Tongue (tissue), 2 donors: ENCODE results near the gene ZBTB20. TPM values are rescaled to one million over a fixed set of nuclear protein-coding genes. Genes with fewer than 3 reads are reported as not detected.
A peak's percentile ranks its signal among the peaks of the same experiment; 100 is the strongest.

Experiments used
- DNase-seq: peaks from one replicate; pipeline ENCODE4 v3.0.0-alpha.2; 2015
- total RNA-seq: library from RNA; depleted of rRNA; stranded (reverse); fragments of >200 nt; gene quantifications from one replicate; pipeline ENCODE4 v1.2.3, GENCODE V29; 2014

The ZBTB20 gene
- total RNA-seq, 1 donor from 2014 or later = 79.5 TPM

GRCh38 chr3:114671741-114672510 lies 475.2 kb downstream of the ZBTB20 start:
- DNase-seq = no peak

- no peak for DNase-seq
Measured at GRCh38 chr3:114669614-114670013, 477.5 kb downstream of the ZBTB20 start.

DNA sequence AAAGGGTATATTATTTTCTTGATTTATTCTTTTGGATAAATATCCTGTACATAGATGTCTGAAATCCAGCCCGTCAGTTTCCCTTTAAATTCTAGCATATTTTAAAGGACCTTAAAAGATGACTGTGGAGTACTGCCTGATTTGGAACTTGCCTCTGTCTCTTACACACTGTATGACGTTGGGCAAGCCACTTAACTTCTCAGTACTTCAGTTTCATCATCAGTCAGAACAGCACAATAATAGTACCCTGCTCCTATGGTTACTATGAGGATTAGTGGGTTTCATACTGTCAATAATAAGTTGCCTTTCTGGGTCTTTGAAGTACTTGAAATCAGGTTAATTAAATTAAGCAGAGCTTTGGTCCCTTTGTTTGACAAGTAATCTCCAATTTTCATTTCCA lies 479.0 kb downstream of the ZBTB20 start:
- DNase-seq = no peak

GRCh38 chr3:114666623-114667022 lies 480.5 kb downstream of the ZBTB20 start:
- DNase-seq = no peak

DNA sequence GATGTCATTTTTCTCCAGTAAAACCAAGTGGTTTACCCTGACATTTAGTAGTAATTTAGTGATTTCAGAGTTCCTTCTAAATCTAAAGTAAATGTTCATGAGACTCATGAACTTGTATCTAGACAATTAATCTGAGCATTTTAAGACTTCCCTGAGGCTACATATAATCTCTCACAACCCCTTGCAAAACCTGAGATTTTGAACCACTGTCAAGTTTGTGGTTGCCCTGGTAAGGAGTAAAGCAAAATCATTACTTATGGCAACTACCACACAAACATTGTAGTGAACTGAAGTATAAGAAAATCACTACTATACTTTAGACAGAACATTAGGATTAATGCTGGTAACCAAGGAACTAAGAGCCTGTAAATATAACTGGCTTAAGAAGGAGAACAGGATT lies 483.1 kb downstream of the ZBTB20 start:
- no peak for DNase-seq

DNA sequence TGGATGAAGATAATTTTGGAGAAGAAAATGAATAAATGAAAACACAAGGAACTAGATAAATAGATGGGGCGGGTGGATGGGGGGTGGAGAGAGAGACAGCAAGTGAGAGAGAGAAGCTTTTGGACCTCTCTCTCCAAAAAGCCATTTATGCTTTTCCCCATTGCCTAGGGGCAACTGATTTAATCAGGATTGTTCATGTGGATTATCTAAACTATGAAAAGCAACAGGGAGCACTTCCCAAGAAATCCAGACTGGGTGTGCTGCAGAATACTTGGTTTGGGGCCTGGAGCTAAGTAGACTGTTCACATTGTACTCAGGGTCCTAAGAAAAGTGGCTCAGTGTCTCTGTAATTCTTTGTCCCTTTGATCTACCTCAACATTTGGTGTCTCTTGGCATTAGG lies 486.3 kb downstream of the ZBTB20 start:
- no peak for DNase-seq

DNA sequence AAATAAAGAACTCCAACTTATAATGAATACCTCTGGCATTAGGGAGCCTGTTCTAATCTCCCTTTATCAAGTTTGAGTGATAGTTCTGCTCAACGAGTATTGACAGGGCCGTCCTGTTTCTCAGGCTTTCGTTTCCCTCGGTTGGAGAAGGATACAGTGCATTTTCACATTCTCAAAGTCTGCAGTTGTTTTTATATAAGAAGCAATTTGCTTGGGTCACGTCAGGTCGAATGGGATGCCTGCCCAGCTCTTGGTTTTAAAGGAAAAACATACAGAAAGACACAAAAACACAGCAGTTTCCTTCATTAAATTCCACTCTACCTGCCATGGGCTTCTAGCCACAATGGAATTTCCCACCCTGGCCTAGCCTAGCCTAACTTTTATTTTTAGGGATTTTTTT lies 487.0 kb downstream of the ZBTB20 start:
- DNase-seq = peak; percentile 76

GRCh38 chr3:114659109-114660061 lies 487.7 kb downstream of the ZBTB20 start:
- DNase-seq = no peak

DNA sequence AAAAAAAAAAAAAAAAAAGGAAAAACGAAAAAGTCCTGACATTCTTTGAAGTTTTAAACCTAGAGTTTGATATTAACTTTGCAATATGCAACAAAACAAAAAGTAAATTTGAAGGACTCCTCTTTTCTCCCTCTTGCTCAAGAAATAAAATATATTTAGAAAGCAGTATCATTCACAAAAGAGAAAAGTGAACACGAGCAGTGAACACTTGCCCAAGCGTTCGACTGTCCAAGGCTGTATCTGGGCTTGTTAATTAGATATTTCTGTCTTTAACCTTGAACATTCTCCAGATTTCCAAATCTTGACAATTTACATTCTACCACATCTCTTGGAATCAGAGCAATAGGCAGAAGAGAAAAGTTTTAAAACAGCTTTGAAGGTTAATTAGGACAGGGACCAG lies 495.5 kb downstream of the ZBTB20 start:
- no peak for DNase-seq

DNA sequence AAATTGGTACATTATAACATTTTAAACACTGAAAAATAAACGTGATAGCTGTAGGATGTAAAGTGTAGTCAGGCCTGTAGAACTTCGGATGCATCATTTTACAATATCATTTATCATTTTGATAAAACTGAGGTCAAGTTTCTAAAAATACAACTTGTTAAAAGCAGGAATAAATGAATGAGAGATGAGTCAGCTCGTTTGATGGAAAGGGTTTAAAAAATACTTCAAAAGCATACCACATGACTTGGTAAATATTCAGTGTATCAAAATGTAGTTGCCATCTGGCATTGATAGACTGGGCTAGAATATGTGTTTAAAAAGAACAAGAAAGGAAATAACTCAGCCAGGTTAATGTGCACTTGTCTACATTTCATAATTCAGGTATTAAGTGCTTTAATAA lies 496.3 kb downstream of the ZBTB20 start:
- no peak for DNase-seq

DNA sequence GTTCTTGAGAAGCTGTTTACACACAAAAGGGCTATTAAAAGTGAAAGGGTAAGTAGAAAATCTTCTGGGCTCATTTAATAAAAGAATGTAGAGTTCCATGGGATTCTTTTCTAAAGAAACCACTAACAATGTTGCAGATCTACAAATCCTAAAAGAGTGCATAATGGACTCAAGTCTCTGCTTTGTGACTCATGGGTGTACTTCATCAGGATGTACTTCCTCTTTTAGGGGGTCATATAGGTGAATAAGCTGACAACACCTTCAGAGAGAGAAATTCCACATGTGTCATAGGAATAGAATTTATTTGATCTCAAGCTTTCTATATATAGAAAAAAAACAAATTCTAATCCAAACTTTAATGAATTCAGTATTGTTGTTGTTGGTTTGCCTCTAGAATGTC lies 497.8 kb downstream of the ZBTB20 start:
- DNase-seq = no peak

DNA sequence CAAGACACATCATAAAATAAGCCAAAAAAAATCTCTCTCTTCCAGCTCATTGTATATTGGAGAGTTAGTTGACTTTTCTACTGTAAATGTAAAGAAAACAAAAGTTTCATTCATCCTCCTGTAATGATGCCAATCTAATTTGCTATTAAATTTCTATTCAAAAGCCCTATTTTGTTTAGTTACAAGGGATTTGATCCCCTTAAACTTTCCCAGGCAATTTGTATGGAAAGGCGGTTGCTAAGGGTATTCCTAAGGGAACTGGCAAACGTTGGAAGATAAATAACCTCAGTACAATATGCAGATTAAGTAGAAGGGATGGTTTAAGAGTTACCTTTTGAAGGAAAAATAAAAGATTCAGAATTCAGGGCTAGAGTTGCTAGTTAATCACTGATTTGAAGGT lies 500.6 kb downstream of the ZBTB20 start:
- no peak for DNase-seq

DNA sequence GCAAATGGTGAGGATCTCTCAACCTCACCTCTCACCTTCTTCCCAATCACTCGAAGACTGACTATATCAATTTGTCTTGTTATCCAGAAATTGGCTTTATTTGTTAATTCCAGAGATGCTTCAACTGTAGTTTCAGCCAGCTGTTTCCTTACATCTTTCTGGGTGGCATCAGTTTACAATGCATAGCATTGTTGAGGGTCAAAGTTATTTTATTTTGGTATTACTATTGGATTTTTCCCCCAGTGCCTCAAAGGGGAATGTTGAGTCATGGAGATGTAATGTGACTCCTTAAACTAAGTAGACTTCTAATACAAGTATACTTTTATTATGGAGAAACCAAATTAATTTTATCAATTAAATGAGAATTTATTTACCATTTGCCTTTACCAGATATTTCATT lies 501.7 kb downstream of the ZBTB20 start:
- DNase-seq = no peak

DNA sequence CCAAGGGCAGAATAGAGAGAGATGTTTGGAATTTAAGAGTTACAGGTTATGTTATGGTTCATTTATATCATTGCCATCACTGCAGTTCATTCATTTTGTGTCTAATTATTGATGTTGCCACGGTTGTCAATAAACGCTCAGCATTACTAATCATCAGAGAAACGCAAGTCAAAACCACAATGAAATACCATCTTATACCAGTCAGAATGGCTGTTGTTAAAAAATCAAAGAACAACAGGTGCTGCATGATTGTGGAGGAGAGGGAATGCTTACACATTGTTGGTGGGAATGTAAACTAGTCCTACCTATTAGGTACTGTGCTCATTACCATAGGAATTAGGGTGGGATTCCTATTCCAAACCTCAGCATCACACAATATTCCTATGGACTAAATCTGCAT lies 502.7 kb downstream of the ZBTB20 start:
- no peak for DNase-seq

GRCh38 chr3:114642951-114643741 lies 503.9 kb downstream of the ZBTB20 start:
- no peak for DNase-seq

GRCh38 chr3:114640126-114640525 lies 507.0 kb downstream of the ZBTB20 start:
- no peak for DNase-seq

- DNase-seq = no peak
Measured at GRCh38 chr3:114639171-114639570, 507.9 kb downstream of the ZBTB20 start.

DNA sequence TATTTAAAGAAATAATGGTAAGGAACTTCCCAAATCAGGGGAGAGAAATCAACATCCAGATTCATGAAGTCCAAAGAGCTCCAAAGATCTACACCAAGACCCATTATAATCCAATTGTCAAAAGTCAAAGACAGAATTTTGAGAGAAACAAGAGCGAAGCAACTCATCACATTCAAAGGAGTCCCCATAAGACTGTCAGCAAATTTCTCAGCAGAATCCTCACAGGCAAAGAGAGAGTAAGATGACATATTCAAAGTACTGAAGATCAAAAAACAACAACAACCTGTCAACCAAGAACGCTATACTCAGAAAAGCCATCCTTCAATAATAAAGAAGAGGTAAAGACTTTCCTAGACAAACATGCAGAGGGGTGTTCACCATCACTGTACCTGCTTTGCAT lies 511.2 kb downstream of the ZBTB20 start:
- DNase-seq = no peak

GRCh38 chr3:114634635-114635034 lies 512.5 kb downstream of the ZBTB20 start:
- DNase-seq = no peak

DNA sequence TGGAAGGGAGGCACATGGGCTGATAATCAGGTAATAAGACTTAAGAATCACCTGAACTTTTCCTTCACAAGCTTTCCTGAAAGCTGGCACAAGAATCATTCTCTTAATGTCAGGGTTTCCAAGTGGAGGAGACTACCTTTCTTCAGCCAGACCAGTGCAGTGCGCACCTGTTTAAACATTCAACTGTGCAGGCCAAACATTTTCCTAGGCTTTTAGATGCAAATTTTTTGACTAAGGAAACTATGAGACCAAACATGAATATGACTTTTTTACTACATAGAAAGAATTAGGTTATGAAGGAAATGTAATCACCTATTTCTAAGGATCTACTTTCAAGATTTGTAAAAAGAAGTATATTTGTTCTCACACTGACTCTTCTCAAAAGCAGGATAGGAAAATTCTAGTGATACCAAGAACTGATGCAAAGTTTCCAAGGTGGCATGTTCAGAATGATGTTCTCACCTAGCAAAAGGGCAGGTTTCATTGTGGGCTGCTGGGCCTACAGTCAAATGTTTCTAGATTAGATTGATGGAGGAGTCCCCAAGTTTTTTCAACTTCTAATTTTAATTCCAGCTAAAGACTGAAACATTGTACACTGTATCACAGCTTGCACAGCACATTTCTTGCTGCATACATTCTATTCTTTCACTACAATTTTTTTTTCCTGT lies 514.2 kb downstream of the ZBTB20 start:
- DNase-seq = no peak

DNA sequence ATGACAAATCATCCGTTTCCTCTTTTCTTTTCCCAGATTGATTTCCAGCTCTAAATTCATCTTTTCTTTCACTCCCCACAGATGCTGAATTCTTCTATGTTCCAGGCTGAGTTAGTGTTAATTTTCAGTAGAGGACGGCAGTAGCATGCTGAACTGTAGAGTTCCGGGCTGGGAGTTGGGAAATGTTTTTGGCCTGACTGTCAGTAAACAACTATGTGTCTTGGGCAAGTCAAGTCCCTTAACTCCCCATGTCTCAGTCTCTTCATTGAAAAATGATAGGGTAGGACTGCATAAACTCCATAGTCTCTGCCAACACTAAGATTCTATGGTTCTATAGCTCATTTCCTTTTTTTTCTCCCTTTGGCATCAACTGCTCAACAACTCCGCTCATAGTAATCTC lies 519.3 kb downstream of the ZBTB20 start:
- DNase-seq = peak; percentile 27

DNA sequence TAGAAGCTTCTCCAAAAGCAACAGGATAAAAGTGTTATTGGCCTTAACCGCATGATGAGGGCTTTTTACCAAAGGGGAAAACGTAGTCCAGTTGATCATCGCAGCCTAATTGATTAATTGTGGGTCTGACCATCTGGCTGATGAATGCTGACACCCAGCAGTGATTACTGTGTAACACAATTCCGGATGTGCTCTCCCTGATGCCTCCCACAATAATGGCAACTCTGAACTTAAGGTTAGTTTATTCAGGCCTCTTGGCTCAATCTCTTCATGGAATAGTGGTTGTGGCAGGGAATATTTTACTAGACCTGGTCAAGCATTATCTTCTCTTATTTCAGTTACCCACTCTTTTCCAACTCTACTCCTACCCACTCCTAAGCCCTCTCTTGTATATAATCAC lies 520.3 kb downstream of the ZBTB20 start:
- DNase-seq = no peak
